GM21528 (cell line): ENCODE data around the gene SYNE1.
"Not testable (repeated sequence)": the region's sequence is repeated elsewhere in the genome, so short reads cannot be mapped to it uniquely, and the experiment has no call there.

Experiments used
- ATAC-seq: cut with Tn5 transposase; IDR thresholded peaks from one replicate; pipeline ENCODE4 v1.9.1; 2021; ENCODE audit warnings: mild to moderate bottlenecking, moderate library complexity; ENCODE audit not compliant: unreplicated experiment, low FRiP score

SYNE1 gene

GRCh38 chr6:152502421-152503188, 134.6 kb downstream of the SYNE1 start:
- ATAC-seq, result no peak

- no peak for ATAC-seq
These were observed 137.2 kb downstream of the SYNE1 start for GRCh38 chr6:152499931-152500330.

- no peak for ATAC-seq
These were observed 140.4 kb downstream of the SYNE1 start for GRCh38 chr6:152496731-152497130.

- not testable (repeated sequence) for ATAC-seq
These were observed 141.7 kb downstream of the SYNE1 start for GRCh38 chr6:152495456-152495855.

- ATAC-seq, result not testable (repeated sequence)
These were observed 144.9 kb downstream of the SYNE1 start for GRCh38 chr6:152492281-152492680.

- ATAC-seq, result not testable (repeated sequence)
These were observed 145.7 kb downstream of the SYNE1 start for GRCh38 chr6:152491501-152491900.

- ATAC-seq, result not testable (repeated sequence)
These were observed 146.2 kb downstream of the SYNE1 start for GRCh38 chr6:152490971-152491378.

GRCh38 chr6:152484806-152485205, 152.4 kb downstream of the SYNE1 start:
- ATAC-seq, result no peak

GRCh38 chr6:152482289-152482688, 154.9 kb downstream of the SYNE1 start:
- no peak for ATAC-seq

- ATAC-seq, result no peak
These were observed 158.7 kb downstream of the SYNE1 start for GRCh38 chr6:152478377-152479010.

- no peak for ATAC-seq
These were observed 162.8 kb downstream of the SYNE1 start for GRCh38 chr6:152474354-152474753.

GRCh38 chr6:152472325-152472724, 164.8 kb downstream of the SYNE1 start:
- ATAC-seq, result no peak

- no peak for ATAC-seq
These were observed 165.5 kb downstream of the SYNE1 start for GRCh38 chr6:152471456-152472265.

GRCh38 chr6:152463164-152463563, 174.0 kb downstream of the SYNE1 start:
- no peak for ATAC-seq

GRCh38 chr6:152462716-152463115, 174.4 kb downstream of the SYNE1 start:
- ATAC-seq, result no peak

GRCh38 chr6:152461556-152461955, 175.6 kb downstream of the SYNE1 start:
- no peak for ATAC-seq

- no peak for ATAC-seq
These were observed 178.2 kb downstream of the SYNE1 start for GRCh38 chr6:152458648-152459644.

- no peak for ATAC-seq
These were observed 179.1 kb downstream of the SYNE1 start for GRCh38 chr6:152457949-152458624.

GRCh38 chr6:152454003-152454402, 183.2 kb downstream of the SYNE1 start:
- no peak for ATAC-seq
